Activated naive CD4-positive, alpha-beta T cell treated with anti-CD3 and anti-CD28 coated beads, Interleukin-2, amount 10 ng/mL, durations not matched to agents 7 days and 5 days (primary cell): ENCODE measurements around the gene SLC16A5.
A peak's percentile ranks its signal among the peaks of the same experiment; 100 is the strongest.

ENCODE experiments used
- CTCF ChIA-PET: fragments of 350-600 bp; sonication (Branson Sonifier 250); formaldehyde crosslinking; loops from one replicate; lab custom pipeline; 2021; ENCODE audit warnings: antibody characterized with exemption; lab: Charles Lee
- DNase-seq: peaks from one replicate; pipeline ENCODE4 v3.0.0-alpha.2; 2020
- H3K27ac Mint-ChIP-seq: one replicate; pipeline ENCODE4 v1.8.0; 2021; ENCODE audit warnings: mild to moderate bottlenecking, moderate library complexity, mixed read lengths
- H3K27me3 Mint-ChIP-seq: one replicate; pipeline ENCODE4 v1.8.0; 2021; ENCODE audit warnings: mild to moderate bottlenecking, mixed read lengths
- H3K36me3 Mint-ChIP-seq: one replicate; pipeline ENCODE4 v1.8.0; 2021; ENCODE audit warnings: mixed read lengths
- H3K4me1 Mint-ChIP-seq: one replicate; pipeline ENCODE4 v1.8.0; 2021; ENCODE audit warnings: mixed read lengths
- H3K4me3 Mint-ChIP-seq: one replicate; pipeline ENCODE4 v1.8.0; 2021; ENCODE audit warnings: mild to moderate bottlenecking, moderate library complexity, mixed read lengths
- H3K9me3 Mint-ChIP-seq: one replicate; pipeline ENCODE4 v1.8.0; 2021; ENCODE audit warnings: mixed read lengths

The SLC16A5 gene

GRCh38 chr17:75099881-75100595 lies 12.3 kb downstream of the SLC16A5 start:
- Mint-ChIP-seq H3K4me3 (no peak overlapping the region), H3K27me3 (peaks cover 18% of the 10 kb centered on the region), H3K9me3 (no peaks in the 10 kb centered on the region), H3K27ac (no peak overlapping the region), H3K36me3 (peaks cover 2% of the 10 kb centered on the region), H3K4me1 (peaks cover 5% of the 10 kb centered on the region)
- no peak for DNase-seq
- CTCF ChIA-PET, result interaction anchor here (1.2 kb wide), 1 partner anchor 14 kb away, joined by 4 read pairs; no protein-coding TSS in a partner anchor

DNA sequence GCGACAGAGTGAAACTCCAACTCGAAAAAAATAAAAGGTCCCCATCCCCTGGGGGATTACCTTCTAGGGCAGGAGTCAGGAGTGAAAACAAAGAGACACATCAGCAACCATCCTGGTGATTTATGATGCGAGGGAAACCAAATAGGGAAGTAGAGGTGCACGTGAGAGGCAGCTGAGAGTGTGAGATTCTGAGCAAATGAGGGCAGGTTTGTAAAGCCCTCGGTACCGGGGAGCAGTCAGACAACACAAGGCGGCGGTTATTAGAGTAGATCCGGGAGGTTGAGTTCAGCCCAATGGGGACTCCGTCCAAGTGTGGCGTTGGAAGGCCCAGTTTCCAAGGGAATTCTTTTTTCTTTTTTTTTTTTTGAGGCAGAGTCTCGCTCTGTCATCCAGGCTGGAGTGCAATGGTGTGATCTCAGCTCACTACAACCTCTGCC lies 14.6 kb downstream of the SLC16A5 start:
- H3K9me3 Mint-ChIP-seq, result no peaks in the 10 kb centered on the region
- H3K27me3 Mint-ChIP-seq, result peaks cover 22% of the 10 kb centered on the region
- CTCF ChIA-PET, result no interaction called here
- no peak for DNase-seq
- H3K27ac Mint-ChIP-seq, result no peak overlapping the region
- H3K4me3 Mint-ChIP-seq, result no peak overlapping the region
- no peaks in the 10 kb centered on the region for H3K4me1 Mint-ChIP-seq
- H3K36me3 Mint-ChIP-seq, result peaks cover 2% of the 10 kb centered on the region

DNA sequence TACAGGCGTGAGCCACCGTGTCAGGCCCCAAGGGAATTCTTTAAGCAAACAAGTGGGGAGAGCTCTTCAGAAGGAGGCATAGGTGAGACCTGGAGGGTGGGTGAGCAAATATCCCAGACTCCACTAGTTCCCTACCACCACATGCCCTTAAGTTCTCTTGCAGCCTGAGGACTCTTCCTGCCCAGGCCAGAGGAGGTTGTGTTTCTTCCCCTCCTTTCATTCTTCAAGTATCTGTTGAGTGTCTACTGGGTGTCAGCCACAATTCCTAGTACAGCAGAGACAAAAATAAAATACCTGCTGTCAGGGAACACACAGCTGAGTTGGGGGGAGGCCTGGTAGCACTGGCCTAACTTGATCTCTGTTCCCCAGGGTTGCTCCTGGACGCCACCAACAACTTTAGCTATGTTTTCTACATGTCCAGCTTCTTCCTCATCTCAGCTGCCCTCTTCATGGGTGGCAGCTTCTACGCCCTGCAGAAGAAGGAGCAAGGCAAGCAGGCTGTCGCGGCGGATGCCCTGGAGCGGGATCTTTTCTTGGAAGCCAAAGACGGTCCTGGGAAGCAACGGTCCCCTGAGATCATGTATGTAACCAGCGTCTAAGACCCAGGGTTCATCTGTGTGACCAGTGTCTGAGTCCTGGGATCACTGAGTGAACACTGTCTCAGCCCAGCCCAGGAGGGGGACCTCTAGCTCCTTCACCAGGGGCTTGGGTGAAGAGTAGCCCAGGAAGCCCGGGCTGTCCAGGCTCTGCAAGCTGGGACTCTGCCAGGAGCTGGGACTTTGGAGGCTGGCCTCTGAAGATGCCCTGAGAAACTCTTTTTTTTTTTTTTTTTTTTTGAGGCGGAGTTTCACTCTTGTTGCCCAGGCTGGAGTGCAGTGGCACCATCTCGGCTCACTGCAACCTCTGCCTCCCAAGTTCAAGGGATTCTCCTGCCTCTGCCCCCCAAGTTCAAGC lies 16.1 kb downstream of the SLC16A5 start:
- peaks cover 27% of the 10 kb centered on the region for H3K27me3 Mint-ChIP-seq
- no peaks in the 10 kb centered on the region for H3K9me3 Mint-ChIP-seq
- CTCF ChIA-PET, result interaction anchor here (0.6 to 2.6 kb wide), 12 partner anchors 9 to 318 kb away, joined by 3 to 11 read pairs (median 4); partner anchors contain the start of gene NT5C
- H3K36me3 Mint-ChIP-seq, result no peaks in the 10 kb centered on the region
- no peak for DNase-seq
- no peak overlapping the region for H3K27ac Mint-ChIP-seq
- H3K4me1 Mint-ChIP-seq, result peaks cover 7% of the 10 kb centered on the region
- H3K4me3 Mint-ChIP-seq, result no peak overlapping the region

- H3K36me3 Mint-ChIP-seq, result peaks cover under 1% of the 10 kb centered on the region
- no peak overlapping the region for H3K4me3 Mint-ChIP-seq
- CTCF ChIA-PET, result interaction anchor here (0.7 to 2.6 kb wide), 16 partner anchors 8 to 847 kb away, joined by 3 to 12 read pairs (median 4); partner anchors contain the start of genes MRPL58, NT5C and SLC16A5
- H3K27me3 Mint-ChIP-seq, result peaks cover 30% of the 10 kb centered on the region
- peaks cover 15% of the 10 kb centered on the region for H3K4me1 Mint-ChIP-seq
- no peaks in the 10 kb centered on the region for H3K9me3 Mint-ChIP-seq
- no peak overlapping the region for H3K27ac Mint-ChIP-seq
- peak; percentile 54 for DNase-seq
Measured at GRCh38 chr17:75105126-75106080, 17.6 kb downstream of the SLC16A5 start.

DNA sequence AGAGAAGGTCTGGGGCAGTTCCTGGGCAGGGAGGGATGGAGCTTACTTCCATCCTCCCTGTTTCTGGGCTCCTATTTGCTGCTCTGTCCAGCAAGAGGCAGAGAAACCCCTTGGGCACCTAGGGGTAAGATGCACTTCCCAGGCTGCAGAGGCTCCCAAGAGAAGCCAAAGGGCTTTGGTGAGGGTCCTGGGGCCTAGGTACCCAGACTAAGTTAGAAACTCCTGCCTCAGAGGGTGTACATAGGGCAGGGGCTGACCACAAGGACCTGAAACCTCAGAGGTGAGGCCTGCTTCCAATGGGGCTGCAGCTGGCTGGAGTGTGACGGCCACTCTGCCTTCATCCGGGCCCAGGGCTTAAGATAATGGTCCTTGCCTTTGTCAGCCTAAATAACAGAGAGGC lies 20.4 kb downstream of the SLC16A5 start:
- H3K4me1 Mint-ChIP-seq, result peaks cover 37% of the 10 kb centered on the region
- peaks cover 11% of the 10 kb centered on the region for H3K36me3 Mint-ChIP-seq
- no peak for DNase-seq
- H3K27me3 Mint-ChIP-seq, result peaks cover 20% of the 10 kb centered on the region
- no peak overlapping the region for H3K27ac Mint-ChIP-seq
- CTCF ChIA-PET, result no interaction called here
- H3K9me3 Mint-ChIP-seq, result no peaks in the 10 kb centered on the region
- peak overlapping the region; percentile 93 for H3K4me3 Mint-ChIP-seq

DNA sequence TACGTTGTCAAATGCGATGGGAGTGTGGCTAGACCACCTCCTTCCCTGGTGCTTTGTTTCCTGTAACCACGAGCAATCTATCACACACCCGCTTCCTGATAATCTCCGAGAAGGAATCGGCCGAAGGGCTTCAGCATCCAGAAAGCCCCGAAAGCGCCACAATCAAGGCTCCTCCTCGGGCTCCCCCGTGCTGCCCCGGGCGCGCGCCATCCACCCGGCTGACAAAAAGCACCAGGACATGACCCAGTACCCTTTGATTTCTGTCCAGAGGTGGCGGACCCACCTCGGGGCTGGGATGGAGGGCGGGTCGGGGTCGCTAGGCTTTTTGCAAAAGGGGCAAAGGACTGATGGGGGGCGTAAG lies 21.3 kb downstream of the SLC16A5 start:
- H3K36me3 Mint-ChIP-seq, result peaks cover 12% of the 10 kb centered on the region
- H3K4me1 Mint-ChIP-seq, result peaks cover 43% of the 10 kb centered on the region
- H3K27ac Mint-ChIP-seq, result no peak overlapping the region
- H3K4me3 Mint-ChIP-seq, result peak overlapping the region; percentile 93
- CTCF ChIA-PET, result interaction anchor here (1.0 to 2.8 kb wide), 3 partner anchors 23 to 148 kb away, joined by 3 to 9 read pairs (median 3); no protein-coding TSS in a partner anchor
- DNase-seq, result peak; percentile 46
- no peaks in the 10 kb centered on the region for H3K9me3 Mint-ChIP-seq
- H3K27me3 Mint-ChIP-seq, result peaks cover 13% of the 10 kb centered on the region

- Mint-ChIP-seq H3K27me3 (peaks cover 12% of the 10 kb centered on the region), H3K27ac (peak within 1 kb of the TSS; percentile 80), H3K9me3 (no peaks in the 10 kb centered on the region), H3K4me1 (peaks cover 49% of the 10 kb centered on the region), H3K36me3 (peaks cover 15% of the 10 kb centered on the region), H3K4me3 (peak within 1 kb of the TSS; percentile 93)
- peak; percentile 94 for DNase-seq
- CTCF ChIA-PET, result interaction anchor here (0.6 to 2.8 kb wide), 5 partner anchors 23 to 148 kb away, joined by 3 to 16 read pairs (median 3); no protein-coding TSS in a partner anchor
Measured at GRCh38 chr17:75109407-75110233, 21.9 kb downstream of the SLC16A5 start, which contains the start of gene ARMC7. Gene ARMC7 (plus strand): TSS chr17:75109969. CDS start chr17:75110289, 320 bp downstream.

DNA sequence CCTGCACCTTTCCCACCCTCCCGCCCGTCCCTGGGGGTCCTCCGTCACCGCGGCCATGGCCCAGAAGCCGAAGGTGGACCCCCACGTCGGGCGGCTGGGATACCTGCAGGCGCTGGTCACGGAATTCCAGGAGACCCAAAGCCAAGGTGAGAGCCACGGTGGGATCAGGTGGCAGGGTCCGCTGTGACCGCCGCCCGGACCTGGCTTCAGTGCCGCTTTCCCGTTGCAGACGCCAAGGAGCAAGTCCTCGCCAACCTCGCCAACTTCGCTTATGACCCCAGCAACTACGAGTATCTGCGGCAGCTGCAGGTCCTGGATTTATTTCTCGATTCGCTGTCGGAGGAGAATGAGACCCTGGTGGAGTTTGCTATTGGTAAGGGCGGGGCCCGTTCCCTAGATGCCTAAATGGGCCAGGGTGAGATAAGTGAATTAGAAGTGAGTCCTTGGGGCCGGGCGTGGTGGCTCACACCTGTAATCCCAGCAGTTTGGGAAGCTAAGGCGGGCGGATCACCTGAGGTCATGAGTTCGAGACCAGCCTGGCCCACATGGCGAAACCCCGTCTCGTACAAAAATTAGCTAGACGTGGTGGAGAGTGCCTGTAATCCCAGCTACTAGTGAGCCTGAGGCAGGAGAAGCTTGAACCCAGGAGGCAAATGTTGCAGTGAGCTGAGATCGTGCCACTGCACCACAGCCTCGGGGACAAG lies 22.6 kb downstream of the SLC16A5 start:
- H3K27me3 Mint-ChIP-seq, result peaks cover 12% of the 10 kb centered on the region
- H3K4me3 Mint-ChIP-seq, result peak overlapping the region; percentile 93
- H3K4me1 Mint-ChIP-seq, result peaks cover 55% of the 10 kb centered on the region
- peak overlapping the region; percentile 62 for H3K27ac Mint-ChIP-seq
- H3K36me3 Mint-ChIP-seq, result peaks cover 19% of the 10 kb centered on the region
- CTCF ChIA-PET, result interaction anchor here (0.6 to 6.8 kb wide), 9 partner anchors 18 to 302 kb away, joined by 3 to 164 read pairs (median 3); partner anchors contain the start of gene NT5C
- DNase-seq, result peak; percentile 35
- no peaks in the 10 kb centered on the region for H3K9me3 Mint-ChIP-seq

GRCh38 chr17:75111777-75112335 lies 24.1 kb downstream of the SLC16A5 start:
- H3K4me3 Mint-ChIP-seq, result peak overlapping the region; percentile 59
- peaks cover 22% of the 10 kb centered on the region for H3K36me3 Mint-ChIP-seq
- CTCF ChIA-PET, result interaction anchor here (0.7 to 6.8 kb wide), 10 partner anchors 17 to 300 kb away, joined by 3 to 164 read pairs (median 5); partner anchors contain the start of gene NT5C
- peaks cover 8% of the 10 kb centered on the region for H3K27me3 Mint-ChIP-seq
- H3K4me1 Mint-ChIP-seq, result peaks cover 55% of the 10 kb centered on the region
- H3K9me3 Mint-ChIP-seq, result no peaks in the 10 kb centered on the region
- no peak for DNase-seq
- H3K27ac Mint-ChIP-seq, result no peak overlapping the region

DNA sequence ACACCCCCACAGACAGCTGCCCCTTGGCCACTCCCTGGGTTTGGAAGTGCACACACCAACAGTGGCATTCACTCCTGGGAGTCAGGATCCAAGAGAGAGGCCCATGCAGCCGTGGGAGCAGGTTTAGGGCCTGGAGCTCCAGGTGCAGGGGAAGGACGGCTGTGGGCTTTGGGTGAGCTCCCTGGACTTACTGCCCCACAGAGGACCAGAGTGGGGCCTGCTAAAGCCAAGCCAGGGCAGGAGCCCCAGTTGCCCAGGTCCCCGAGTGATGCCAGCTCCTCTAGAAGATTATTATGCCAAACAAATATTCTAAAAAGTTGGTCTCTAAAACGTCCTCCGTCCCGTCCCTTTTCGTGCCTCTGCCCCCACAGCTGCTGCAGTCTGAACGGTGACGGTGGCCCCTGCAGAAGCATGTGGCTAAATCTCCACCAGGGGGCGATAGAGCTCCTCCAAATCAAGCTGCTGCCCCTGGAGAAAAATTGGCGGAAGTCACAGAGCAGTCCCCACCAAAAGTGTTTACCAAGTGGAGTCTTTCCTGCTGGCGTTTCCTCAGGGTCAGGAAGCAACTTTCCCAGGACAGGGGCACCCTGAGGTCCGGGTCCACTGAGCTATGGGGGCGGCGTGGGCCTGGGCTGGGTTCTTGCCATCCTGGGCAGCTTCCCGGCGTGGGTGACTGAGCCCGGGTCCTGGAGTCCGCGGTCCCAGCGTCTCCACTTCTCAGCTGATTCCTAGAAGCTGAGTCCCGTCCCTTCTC lies 26.2 kb downstream of the SLC16A5 start:
- DNase-seq, result peak; percentile 95
- peaks cover 53% of the 10 kb centered on the region for H3K4me1 Mint-ChIP-seq
- peak overlapping the region; percentile 89 for H3K27ac Mint-ChIP-seq
- H3K9me3 Mint-ChIP-seq, result no peaks in the 10 kb centered on the region
- H3K27me3 Mint-ChIP-seq, result peaks cover 2% of the 10 kb centered on the region
- peaks cover 26% of the 10 kb centered on the region for H3K36me3 Mint-ChIP-seq
- CTCF ChIA-PET, result interaction anchor here (0.7 to 6.8 kb wide), 54 partner anchors 8 to 384 kb away, joined by 3 to 164 read pairs (median 5); partner anchors contain the start of genes CDR2L, JPT1, MIF4GD and MRPL58
- peak overlapping the region; percentile 77 for H3K4me3 Mint-ChIP-seq
